Hindlimb muscle (tissue), 1 donor: ENCODE results near the gene PLEKHA5. TPM values are rescaled to one million over a fixed set of nuclear protein-coding genes. Genes with fewer than 3 reads are reported as not detected.
"Not testable (repeated sequence)": the region's sequence is repeated elsewhere in the genome, so short reads cannot be mapped to it uniquely, and the experiment has no call there.

ENCODE experiments used
- DNase-seq: peaks from one replicate; pipeline ENCODE4 v3.0.0-alpha.2; 2013
- polyA plus RNA-seq: library from polyadenylated mRNA; unstranded; fragments of 120-200 nt; gene quantifications from one replicate; pipeline ENCODE4 v1.2.1, GENCODE V29; 2013; ENCODE audit not compliant: insufficient read length

PLEKHA5 gene
- polyA plus RNA-seq, 1 donor: 15.1 TPM

GRCh38 chr12:19411234-19412204 is 282.0 kb downstream of the PLEKHA5 start:
- DNase-seq: no peak

- DNase-seq: no peak
Measured at GRCh38 chr12:19412844-19413243, 283.3 kb downstream of the PLEKHA5 start.

DNA sequence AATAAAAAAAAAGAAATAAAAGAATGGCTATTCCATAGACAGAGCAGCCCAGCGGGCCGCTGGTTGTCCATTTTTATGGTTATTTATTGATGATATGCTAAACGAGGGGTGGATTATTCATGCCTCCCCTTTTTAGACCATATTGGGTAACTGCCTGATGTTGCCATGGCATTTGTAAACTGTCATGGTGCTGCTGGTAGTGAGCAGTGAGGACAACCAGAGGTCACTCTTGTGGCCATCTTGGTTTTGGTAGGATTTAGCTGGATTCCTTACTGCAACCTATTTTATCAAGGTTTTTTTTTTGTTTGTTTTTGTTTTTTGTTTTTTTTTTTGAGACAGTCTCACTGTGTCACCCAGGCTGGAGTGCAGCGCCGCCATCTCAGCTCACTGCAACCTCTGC is 284.0 kb downstream of the PLEKHA5 start:
- not testable (repeated sequence) for DNase-seq

GRCh38 chr12:19415563-19415962 is 286.0 kb downstream of the PLEKHA5 start:
- DNase-seq: no peak

GRCh38 chr12:19419086-19419485 is 289.6 kb downstream of the PLEKHA5 start:
- no peak for DNase-seq

- DNase-seq: no peak
Measured at GRCh38 chr12:19421503-19422282, 292.2 kb downstream of the PLEKHA5 start.

- no peak for DNase-seq
Measured at GRCh38 chr12:19423166-19423930, 293.8 kb downstream of the PLEKHA5 start.
